GM18502 (cell line): ENCODE measurements around the gene UBE2Q1.
"Not testable (repeated sequence)": the region's sequence is repeated elsewhere in the genome, so short reads cannot be mapped to it uniquely, and the experiment has no call there.

Experiments used
- ATAC-seq: cut with Tn5 transposase; IDR thresholded peaks from one replicate; pipeline ENCODE4 v1.9.1; 2021; ENCODE audit warnings: mild to moderate bottlenecking; ENCODE audit not compliant: unreplicated experiment, poor library complexity

UBE2Q1 gene

GRCh38 chr1:154553056-154554030 is 5.1 kb downstream of the UBE2Q1 start:
- no peak for ATAC-seq

GRCh38 chr1:154552036-154552435 is 6.4 kb downstream of the UBE2Q1 start:
- no peak for ATAC-seq

GRCh38 chr1:154551474-154551873 is 7.0 kb downstream of the UBE2Q1 start:
- ATAC-seq: no peak

GRCh38 chr1:154550657-154551056 is 7.8 kb downstream of the UBE2Q1 start:
- ATAC-seq: no peak

- no peak for ATAC-seq
Observed at GRCh38 chr1:154550070-154550469, 8.4 kb downstream of the UBE2Q1 start.

- ATAC-seq: no peak
Observed at GRCh38 chr1:154549202-154549770, 9.2 kb downstream of the UBE2Q1 start.

GRCh38 chr1:154548028-154548427 is 10.4 kb downstream of the UBE2Q1 start:
- no peak for ATAC-seq

- ATAC-seq: no peak
Observed at GRCh38 chr1:154547105-154547732, 11.2 kb downstream of the UBE2Q1 start.

- no peak for ATAC-seq
Observed at GRCh38 chr1:154546264-154547063, 12.0 kb downstream of the UBE2Q1 start.

- ATAC-seq: no peak
Observed at GRCh38 chr1:154541231-154541630, 17.2 kb downstream of the UBE2Q1 start.

- ATAC-seq: no peak
Observed at GRCh38 chr1:154539486-154540483, 18.7 kb downstream of the UBE2Q1 start.

GRCh38 chr1:154536570-154536969 is 21.9 kb downstream of the UBE2Q1 start:
- no peak for ATAC-seq

GRCh38 chr1:154533952-154534844 is 24.3 kb downstream of the UBE2Q1 start:
- no peak for ATAC-seq

- not testable (repeated sequence) for ATAC-seq
Observed at GRCh38 chr1:154531950-154532349, 26.5 kb downstream of the UBE2Q1 start.

- ATAC-seq: no peak
Observed at GRCh38 chr1:154529308-154529707, 29.2 kb downstream of the UBE2Q1 start.

GRCh38 chr1:154527192-154527591 is 31.3 kb downstream of the UBE2Q1 start:
- ATAC-seq: no peak

- ATAC-seq: no peak
Observed at GRCh38 chr1:154524881-154525280, 33.6 kb downstream of the UBE2Q1 start.

- no peak for ATAC-seq
Observed at GRCh38 chr1:154521695-154522094, 36.8 kb downstream of the UBE2Q1 start.
